HG03095 (cell line): Measurements from ENCODE around the gene BLM.

Source experiments
- ATAC-seq: cut with Tn5 transposase; IDR thresholded peaks from one replicate; pipeline ENCODE4 v1.9.1; 2021; ENCODE audit warnings: moderate library complexity; ENCODE audit not compliant: unreplicated experiment

The BLM gene

GRCh38 chr15:90691369-90691768 is 25.8 kb upstream of the BLM start:
- no peak for ATAC-seq

- peak; percentile 63 for ATAC-seq
Observed at GRCh38 chr15:90691982-90692773, 25.0 kb upstream of the BLM start.

- no peak for ATAC-seq
Observed at GRCh38 chr15:90694987-90695386, 22.2 kb upstream of the BLM start.

DNA sequence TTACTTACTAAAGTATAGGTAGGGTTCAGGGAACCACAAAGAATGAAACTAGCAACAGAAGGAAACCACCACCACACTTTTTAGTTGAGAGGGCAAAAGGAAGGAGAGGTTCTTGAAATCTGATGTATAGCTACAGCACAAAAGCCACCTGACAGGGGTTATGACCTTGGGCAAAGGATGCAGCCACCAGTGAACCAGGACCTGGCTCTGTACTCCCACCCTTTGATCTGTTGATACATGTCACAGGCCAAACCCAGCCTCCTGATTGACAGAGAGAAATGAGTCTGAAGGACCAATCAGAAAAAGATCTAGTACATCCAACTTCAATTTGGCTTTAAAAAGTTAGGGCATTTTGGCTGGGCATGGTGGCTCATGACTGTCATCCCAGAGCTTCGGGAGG is 20.0 kb upstream of the BLM start:
- no peak for ATAC-seq

DNA sequence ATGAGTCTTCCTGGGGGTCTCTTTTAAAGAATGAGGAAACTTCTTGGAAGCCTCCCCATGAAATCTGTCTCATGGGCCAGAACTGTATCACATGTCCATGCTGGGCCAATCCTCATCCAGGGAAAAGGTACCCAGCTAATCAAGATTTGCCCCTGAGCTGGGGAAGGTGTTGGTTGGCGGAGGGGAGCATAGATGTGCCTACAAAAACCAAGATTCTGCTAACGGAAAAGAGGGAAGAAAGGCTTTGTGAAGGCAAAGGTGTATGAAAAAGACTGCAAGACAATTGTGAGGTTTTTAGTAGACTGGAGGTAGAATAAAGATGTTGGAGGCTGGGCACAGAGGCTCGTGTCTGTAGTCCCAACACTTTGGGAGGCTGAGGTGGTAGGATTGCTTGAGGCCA is 18.5 kb upstream of the BLM start:
- no peak for ATAC-seq

GRCh38 chr15:90701048-90701447 is 16.1 kb upstream of the BLM start:
- no peak for ATAC-seq

GRCh38 chr15:90701880-90702630 is 15.1 kb upstream of the BLM start:
- no peak for ATAC-seq

DNA sequence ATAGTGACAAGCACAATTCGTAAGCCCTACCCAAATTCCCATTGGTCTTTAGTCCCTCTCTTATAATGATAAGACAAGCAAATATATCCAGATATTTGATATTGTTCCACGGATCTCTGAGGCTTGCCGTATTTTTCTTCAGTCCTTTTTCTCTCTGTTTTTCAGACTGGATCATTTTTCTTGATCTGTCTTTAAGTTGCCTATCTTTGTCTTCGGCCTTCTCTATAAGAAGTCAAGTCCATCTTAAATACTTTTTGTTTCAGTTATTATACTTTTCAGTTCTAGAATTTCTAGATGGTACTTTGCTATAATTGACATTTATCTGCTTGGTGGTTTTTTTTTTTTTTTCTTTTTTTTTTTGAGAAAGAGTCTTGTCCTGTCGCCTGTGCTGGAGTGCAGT is 13.7 kb upstream of the BLM start:
- no peak for ATAC-seq

DNA sequence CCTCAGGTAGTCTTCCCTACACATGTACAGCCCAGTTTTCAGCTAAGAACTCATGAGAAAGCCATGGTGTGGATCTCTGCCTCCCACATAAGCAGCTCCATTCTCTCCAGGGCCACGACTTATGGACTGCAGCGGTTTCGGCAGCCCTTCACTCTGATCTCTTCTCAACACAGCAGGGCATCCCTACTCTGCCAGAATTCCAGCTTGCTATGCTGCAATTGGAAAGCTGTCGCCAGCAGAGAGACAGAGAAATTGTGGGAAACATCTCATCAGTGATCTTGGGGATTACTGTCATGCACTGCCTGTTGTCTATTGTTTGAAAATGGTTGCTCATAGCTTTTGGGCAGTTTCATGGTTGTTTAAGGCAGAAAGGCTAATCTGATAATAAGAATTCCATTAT is 11.9 kb upstream of the BLM start:
- ATAC-seq: no peak

GRCh38 chr15:90706394-90707327 is 10.5 kb upstream of the BLM start:
- ATAC-seq: no peak

- no peak for ATAC-seq
Observed at GRCh38 chr15:90707489-90707888, 9.7 kb upstream of the BLM start.

DNA sequence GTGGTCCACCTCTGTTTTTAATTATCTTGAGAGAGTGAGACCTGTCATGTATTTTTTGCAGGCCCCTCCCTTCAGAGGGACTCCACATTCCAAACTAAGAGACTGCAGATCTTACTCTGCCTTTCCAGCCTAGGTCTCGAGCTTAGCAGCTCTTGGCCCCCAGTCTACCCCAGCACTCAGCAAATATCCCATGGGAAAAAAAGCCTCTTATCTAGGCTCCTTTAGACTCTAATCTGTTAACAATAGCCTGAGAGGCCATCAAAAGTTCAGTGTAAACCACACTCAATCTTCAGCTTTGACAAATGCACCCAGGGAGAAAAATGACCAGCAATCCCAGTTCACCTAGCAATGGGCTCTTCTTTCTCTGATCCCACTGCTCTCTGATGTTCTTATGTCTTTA is 8.6 kb upstream of the BLM start:
- no peak for ATAC-seq

- ATAC-seq: no peak
Observed at GRCh38 chr15:90709278-90709677, 7.9 kb upstream of the BLM start.

- no peak for ATAC-seq
Observed at GRCh38 chr15:90710436-90711027, 6.6 kb upstream of the BLM start.

GRCh38 chr15:90711418-90711824 is 5.7 kb upstream of the BLM start:
- no peak for ATAC-seq

- no peak for ATAC-seq
Observed at GRCh38 chr15:90711842-90712241, 5.3 kb upstream of the BLM start.

GRCh38 chr15:90713081-90713480 is 4.1 kb upstream of the BLM start:
- ATAC-seq: no peak

- ATAC-seq: peak; percentile 17
Observed at GRCh38 chr15:90716317-90716975, 700 bp upstream of the BLM start.

DNA sequence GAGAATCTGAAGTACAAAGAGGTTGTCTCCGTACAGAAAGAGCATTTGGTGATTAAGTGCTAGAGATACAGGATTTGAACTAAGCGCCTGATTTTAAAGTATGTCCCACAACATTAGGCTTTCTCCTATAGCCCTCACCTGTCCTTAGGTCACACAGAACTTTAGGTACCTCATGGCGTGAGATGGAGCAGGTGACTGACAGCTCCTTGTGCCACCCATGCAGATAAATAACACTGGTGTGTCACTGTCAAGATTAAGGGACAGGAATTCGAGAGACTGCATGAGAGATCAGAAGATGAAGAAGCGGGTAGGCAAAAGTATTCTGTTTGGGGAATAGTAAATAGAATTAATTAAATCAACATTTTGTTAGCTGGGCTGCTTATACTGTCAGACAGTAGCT is 1.1 kb downstream of the BLM start:
- no peak for ATAC-seq

DNA sequence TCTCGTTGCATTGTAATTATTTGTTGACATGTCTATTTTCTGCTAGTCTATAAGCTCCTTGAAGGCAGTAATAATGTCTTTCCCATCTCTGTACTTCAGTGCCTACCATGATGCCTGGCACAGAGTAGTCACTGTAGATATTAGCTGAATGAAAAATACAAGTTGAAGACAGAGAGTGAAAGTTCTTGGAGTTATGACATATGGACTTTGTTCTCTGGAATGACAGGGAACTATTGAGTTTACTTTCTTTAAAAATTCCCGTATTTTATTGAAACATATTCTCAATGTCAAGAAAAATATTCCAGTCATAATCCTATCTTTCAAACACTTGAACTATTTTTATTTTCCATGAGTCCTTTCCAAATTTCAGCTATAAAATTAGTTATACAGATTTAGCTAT is 3.0 kb downstream of the BLM start:
- no peak for ATAC-seq
